Lung (tissue), 12 donors: ENCODE measurements around the gene DHCR24. TPM values are rescaled to one million over a fixed set of nuclear protein-coding genes. Genes with fewer than 3 reads are reported as not detected.
"Not testable (repeated sequence)": the region's sequence is repeated elsewhere in the genome, so short reads cannot be mapped to it uniquely, and the experiment has no call there.

Experiments
- ATAC-seq: fragments of 200-7000 bp; cut with Tn5 transposase; one replicate; pipeline ENCODE4 v1.9.1; 2020; ENCODE audit warnings: moderate number of reproducible peaks; ENCODE audit not compliant: insufficient read depth, low FRiP score
- DNase-seq, 3 donors: peaks; one replicate each; pipeline ENCODE4 v3.0.0-alpha.2; 2013 to 2017
- H3K27ac ChIP-seq, 2 donors: one replicate each; pipeline ENCODE4 v1.5.1; 2013; ENCODE audit warnings: mild to moderate bottlenecking in 2 of 2, moderate library complexity in 2 of 2, control low read depth in 1 of 2, inconsistent platforms in 1 of 2, low read depth in 1 of 2, low read length in 1 of 2
- H3K27me3 ChIP-seq, 3 donors: one replicate each; pipeline ENCODE4 v1.5.1; 2013; ENCODE audit warnings: low read length in 2 of 3; ENCODE audit not compliant: control insufficient read depth in 3 of 3, insufficient read depth in 3 of 3
- H3K36me3 ChIP-seq, 4 donors: one replicate each; pipeline ENCODE4 v1.5.1; 2013; ENCODE audit warnings: low read length in 4 of 4, mild to moderate bottlenecking in 1 of 4, moderate library complexity in 1 of 4; ENCODE audit not compliant: control insufficient read depth in 4 of 4, insufficient read depth in 4 of 4
- H3K4me1 ChIP-seq, 5 donors: one replicate each; pipeline ENCODE4 v1.5.1; 2013; ENCODE audit warnings: low read length in 5 of 5, mild to moderate bottlenecking in 2 of 5, moderate library complexity in 1 of 5; ENCODE audit not compliant: control insufficient read depth in 5 of 5, insufficient read depth in 5 of 5
- H3K4me3 ChIP-seq: one replicate; pipeline ENCODE4 v1.5.1; 2013; ENCODE audit warnings: mild to moderate bottlenecking, control low read depth, moderate library complexity
- H3K9ac ChIP-seq, 2 donors: one replicate each; pipeline ENCODE4 v1.5.1; 2013; ENCODE audit warnings: low read length in 2 of 2, control low read depth in 1 of 2; ENCODE audit not compliant: insufficient read depth in 1 of 2
- H3K9me3 ChIP-seq, 4 donors: one replicate each; pipeline ENCODE4 v1.5.1; 2013; ENCODE audit warnings: low read length in 3 of 4, mild to moderate bottlenecking in 1 of 4, moderate library complexity in 1 of 4; ENCODE audit not compliant: control insufficient read depth in 4 of 4, insufficient read depth in 3 of 4
- CTCF ChIP-seq: IDR thresholded peaks from 2 replicates; pipeline ENCODE4 v1.5.1; 2012; ENCODE audit warnings: mild to moderate bottlenecking; ENCODE audit errors: control extremely low read depth, extremely low read depth
- WGBS, 2 donors: extraction: QIAGEN DNeasy Blood & Tissue Kit; methylation state at CpG; one replicate each; pipeline ENCODE4 v1.1.7; 2013; 5-methylcytosine and 5-hydroxymethylcytosine counted together
- polyA plus RNA-seq, 2 donors: library from polyadenylated mRNA; stranded (reverse); fragments of 200-250 nt; gene quantifications; one replicate each; pipeline ENCODE4 v1.2.1, GENCODE V29; 2013
- total RNA-seq, 2 donors: library from RNA; depleted of rRNA in 1 of 2; stranded (reverse); fragments of >200 nt in 1 of 2; gene quantifications; one replicate each; pipeline ENCODE4 v1.2.1, GENCODE V29; 2014 to 2021
- donor health status: control.
- donor health status: control.
- donor health status: Bipolar disorder and iron deficiency.
- donor health status: healthy.
- donor health status: DM: yes; HTN: yes; CAD: no.

Gene DHCR24
- total and polyA plus RNA-seq, 4 donors: 269 to 735 (median 436) TPM

DNA sequence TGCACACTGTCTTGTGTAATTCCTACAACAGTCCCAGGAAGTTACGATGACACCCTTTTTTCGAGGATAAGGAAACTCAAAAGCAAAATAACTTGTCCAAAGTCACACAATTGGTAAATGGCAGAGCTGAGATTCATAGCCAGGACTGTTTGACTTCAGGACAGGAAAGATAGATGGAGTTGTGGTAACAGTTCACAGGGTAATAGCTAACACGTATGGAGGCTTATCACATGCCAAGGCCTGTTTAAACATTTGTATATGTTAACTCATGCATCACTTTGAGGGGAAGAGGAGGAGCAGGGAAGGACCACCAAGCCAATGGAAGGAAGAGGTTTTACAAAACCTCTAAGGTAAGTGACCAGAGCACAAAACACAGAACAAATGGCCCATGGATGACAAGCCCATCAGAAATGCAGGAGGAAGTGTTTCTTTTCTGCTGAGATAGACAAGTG lies 2.8 kb downstream of the DHCR24 start:
- Histone ChIP-seq H3K27ac (peak overlapping the region in 1 of 2 donors; percentile 18), H3K9ac (no peak overlapping the region), H3K9me3 (no peaks in the 10 kb centered on the region), H3K4me1 (peaks cover 0 to 28% (median 6%) of the 10 kb centered on the region in 5 donors), H3K4me3 (no peak overlapping the region), H3K36me3 (peaks cover 0 to 3% (median 2%) of the 10 kb centered on the region in 4 donors), H3K27me3 (no peaks in the 10 kb centered on the region)
- ATAC-seq: no peak
- no peak for TF ChIP-seq CTCF
- no peak for DNase-seq
- whole genome bisulfite sequencing, 2 donors: 28 to 37% methylated on average over 3 of the region's 3 CpGs

- H3K27me3 ChIP-seq: no peaks in the 10 kb centered on the region
- no peak overlapping the region for H3K4me3 ChIP-seq
- peak overlapping the region in 1 of 2 donors; percentile 35 for H3K27ac ChIP-seq
- peaks cover 0 to 28% (median 6%) of the 10 kb centered on the region in 5 donors for H3K4me1 ChIP-seq
- DNase-seq (no peak), ATAC-seq (no peak)
- H3K36me3 ChIP-seq: peaks cover 0 to 3% (median 2%) of the 10 kb centered on the region in 4 donors
- 70 to 76% methylated on average over 10 of the region's 10 CpGs for WGBS, 2 donors
- no peak for TF ChIP-seq CTCF
- H3K9ac ChIP-seq: no peak overlapping the region
- H3K9me3 ChIP-seq: no peaks in the 10 kb centered on the region
Measured at GRCh38 chr1:54883349-54884102, 3.5 kb downstream of the DHCR24 start.

GRCh38 chr1:54882519-54882918 lies 4.5 kb downstream of the DHCR24 start:
- Histone ChIP-seq H3K9me3 (no peaks in the 10 kb centered on the region), H3K27ac (no peak overlapping the region), H3K4me1 (peaks cover 0 to 23% (median 6%) of the 10 kb centered on the region in 5 donors), H3K4me3 (no peak overlapping the region), H3K27me3 (no peaks in the 10 kb centered on the region), H3K9ac (no peak overlapping the region), H3K36me3 (peaks cover 0 to 3% (median 2%) of the 10 kb centered on the region in 4 donors)
- ATAC-seq (no peak), DNase-seq (no peak)
- WGBS, 2 donors: 80 to 94% methylated on average over 1 of the region's 1 CpG
- no peak for TF ChIP-seq CTCF

GRCh38 chr1:54881604-54882003 lies 5.4 kb downstream of the DHCR24 start:
- WGBS, 2 donors: 90 to 95% methylated on average over 2 of the region's 2 CpGs

More at GRCh38 chr1:54881604-54882003, 5.4 kb downstream of the DHCR24 start:
- ATAC-seq, H3K27ac ChIP-seq, DNase-seq, H3K27me3 ChIP-seq, H3K36me3 ChIP-seq, H3K4me3 ChIP-seq, H3K9me3 ChIP-seq, H3K9ac ChIP-seq: not testable (repeated sequence)
- H3K4me1 ChIP-seq: peaks cover 0 to 21% (median 6%) of the 10 kb centered on the region in 5 donors
